Measurements from ENCODE around the gene MICAL1. TPM values are rescaled to one million over a fixed set of nuclear protein-coding genes. Genes with fewer than 3 reads are reported as not detected.

MICAL1 gene
- total RNA-seq, 1 donor, result 44.4 TPM

DNA sequence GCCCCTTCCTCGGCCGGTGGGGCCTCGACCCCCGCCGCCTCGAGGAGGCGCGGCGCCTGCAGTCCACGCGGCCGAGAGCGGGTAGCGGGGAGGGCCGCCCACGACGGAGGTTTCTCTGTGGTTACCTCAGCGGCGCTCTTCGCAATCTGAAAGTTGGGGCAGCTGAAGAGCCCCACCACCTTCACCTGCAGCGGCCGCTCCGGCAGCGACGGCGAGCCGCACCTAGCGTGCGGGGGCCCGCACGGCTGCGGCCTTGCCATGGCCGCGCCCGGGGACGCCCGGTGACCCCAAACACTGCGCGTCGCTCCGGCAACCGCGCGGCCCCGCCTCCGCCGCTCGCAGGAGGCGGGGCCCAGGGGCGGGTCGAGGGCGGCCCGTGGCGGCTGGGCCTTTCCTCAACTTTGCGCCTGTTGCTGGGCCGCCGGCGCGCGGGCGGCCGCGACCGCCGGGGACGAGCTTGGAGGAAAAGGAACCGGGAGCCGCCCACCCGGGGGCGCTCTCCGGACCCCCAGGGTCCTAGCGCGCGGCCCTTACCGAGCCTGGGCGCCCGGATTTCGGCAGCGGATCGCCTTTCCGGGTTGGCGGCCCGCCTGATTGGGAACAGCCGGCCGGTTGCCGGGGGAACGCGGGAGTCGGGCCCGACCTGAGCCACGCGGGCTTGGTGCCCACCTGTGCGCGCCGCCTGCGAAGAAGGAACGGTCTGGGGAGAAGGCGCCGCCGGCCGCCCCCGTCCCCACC is 15.1 kb downstream of the MICAL1 start, which contains the start of the genes PPIL6 and SMPD2:
Gene PPIL6, minus strand, starts transcription at position 298 of the 738 bp plus-strand sequence. Its CDS starts 38 bp downstream, at position 260.
Gene SMPD2, plus strand, starts transcription at position 394 of the 738 bp plus-strand sequence. CDS start 398 bp downstream, outside the sequence.
- Histone ChIP-seq H3K27me3 (ENCODE audit: insufficient read depth, low read length) (no peaks in the 10 kb centered on the region), H3K4me3 (ENCODE audit: low read length) (peak within 1 kb of the TSS; percentile 78), H3K4me1 (ENCODE audit: insufficient read depth, low read length) (peaks cover 24% of the 10 kb centered on the region), H3K9me3 (ENCODE audit: low read depth, low read length) (no peaks in the 10 kb centered on the region)

DNA sequence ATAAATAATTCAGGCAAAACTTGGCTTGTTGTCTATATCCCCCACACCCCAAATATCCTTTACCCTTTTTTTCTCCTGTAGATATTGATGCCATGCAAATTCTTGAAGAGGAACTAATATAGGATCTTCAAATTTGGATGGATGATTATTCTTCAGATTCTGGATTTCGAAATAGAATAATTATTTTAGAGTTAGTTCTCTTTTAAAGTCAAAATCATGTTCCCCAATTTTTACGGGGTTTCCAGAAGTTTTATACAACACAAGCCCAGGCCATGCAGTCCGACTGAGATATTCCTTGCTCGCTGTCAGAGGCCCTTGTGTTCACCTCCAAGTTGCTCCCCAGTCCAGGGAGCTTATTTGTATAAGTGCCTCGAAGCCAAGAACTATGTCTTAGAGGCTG is 19.5 kb downstream of the MICAL1 start:
- H3K4me3 ChIP-seq (ENCODE audit: low read length), result no peak overlapping the region
- peaks cover 10% of the 10 kb centered on the region for H3K4me1 ChIP-seq (ENCODE audit: insufficient read depth, low read length)
- H3K9me3 ChIP-seq (ENCODE audit: low read depth, low read length), result no peaks in the 10 kb centered on the region
- H3K27me3 ChIP-seq (ENCODE audit: insufficient read depth, low read length), result no peaks in the 10 kb centered on the region

DNA sequence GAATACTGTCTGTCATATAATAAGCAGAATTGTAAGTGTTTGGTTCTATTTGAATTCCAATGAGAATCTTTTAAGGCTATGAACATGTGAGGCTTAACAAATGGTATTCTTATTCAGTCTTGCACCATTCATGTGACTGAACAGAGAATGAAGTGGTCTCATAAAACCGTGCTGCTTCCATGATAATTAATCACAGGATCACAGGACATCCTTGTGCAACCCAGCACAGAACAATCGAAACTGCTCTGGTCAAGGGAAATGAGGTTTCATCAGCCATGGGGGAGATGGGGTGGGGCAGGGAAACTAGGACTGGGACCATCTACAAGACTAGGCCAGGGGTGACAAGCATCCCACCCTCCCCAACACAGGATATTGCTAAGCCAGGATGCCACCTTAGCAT is 21.1 kb downstream of the MICAL1 start:
- Histone ChIP-seq H3K27me3 (ENCODE audit: insufficient read depth, low read length) (no peaks in the 10 kb centered on the region), H3K4me3 (ENCODE audit: low read length) (no peak overlapping the region), H3K4me1 (ENCODE audit: insufficient read depth, low read length) (peaks cover under 1% of the 10 kb centered on the region), H3K9me3 (ENCODE audit: low read depth, low read length) (no peaks in the 10 kb centered on the region)

DNA sequence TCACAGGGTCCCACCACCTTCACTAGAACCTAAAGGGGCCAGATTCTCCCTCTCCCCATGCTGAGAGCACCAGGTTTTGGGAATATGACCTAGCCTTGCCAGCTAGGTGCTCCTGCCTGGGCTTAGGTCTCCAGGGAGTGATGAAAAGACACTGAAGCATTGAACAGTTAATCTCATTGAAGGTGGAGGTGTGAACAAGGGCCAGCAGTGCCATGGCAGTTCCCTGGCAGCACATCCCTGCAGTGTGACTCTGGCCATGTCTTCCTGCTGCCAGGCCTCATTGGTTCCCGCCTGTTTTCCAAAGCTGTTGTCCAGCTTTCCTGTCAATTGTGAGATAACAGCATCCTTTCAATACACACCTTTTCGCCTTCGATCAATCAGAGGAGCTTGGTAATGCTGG is 26.1 kb downstream of the MICAL1 start:
- Histone ChIP-seq H3K9me3 (ENCODE audit: low read depth, low read length) (no peaks in the 10 kb centered on the region), H3K4me3 (ENCODE audit: low read length) (no peak overlapping the region), H3K4me1 (ENCODE audit: insufficient read depth, low read length) (no peaks in the 10 kb centered on the region), H3K27me3 (ENCODE audit: insufficient read depth, low read length) (no peaks in the 10 kb centered on the region)

DNA sequence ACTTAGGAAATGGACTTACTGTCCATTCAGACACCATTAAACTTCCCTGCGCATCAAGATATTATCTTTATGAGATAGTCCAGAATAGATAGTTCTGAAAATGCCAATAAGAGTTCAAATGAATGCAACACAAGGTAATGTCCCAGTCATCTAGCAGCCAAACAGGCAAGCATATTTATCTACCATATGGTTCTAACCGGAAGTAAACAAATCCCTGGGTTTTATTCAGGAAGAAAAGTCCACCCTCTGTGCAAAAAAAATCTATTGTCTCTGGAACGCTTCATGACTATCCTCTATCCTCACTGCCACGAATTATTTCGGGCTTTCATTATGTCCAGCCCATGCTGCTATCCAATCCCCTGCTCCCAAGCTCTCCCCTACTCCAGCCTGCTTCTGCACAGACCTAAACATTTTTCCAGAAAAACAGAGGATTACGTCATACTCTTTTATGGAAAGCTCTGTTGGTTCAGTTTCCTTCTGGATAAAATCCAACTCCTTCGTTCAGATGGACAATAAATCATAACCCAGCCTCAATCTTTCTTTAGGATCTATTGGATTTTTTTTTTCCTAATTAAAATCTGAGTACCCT is 26.6 kb downstream of the MICAL1 start:
- H3K4me3 ChIP-seq (ENCODE audit: low read length), result no peak overlapping the region
- no peaks in the 10 kb centered on the region for H3K9me3 ChIP-seq (ENCODE audit: low read depth, low read length)
- no peaks in the 10 kb centered on the region for H3K4me1 ChIP-seq (ENCODE audit: insufficient read depth, low read length)
- no peaks in the 10 kb centered on the region for H3K27me3 ChIP-seq (ENCODE audit: insufficient read depth, low read length)

DNA sequence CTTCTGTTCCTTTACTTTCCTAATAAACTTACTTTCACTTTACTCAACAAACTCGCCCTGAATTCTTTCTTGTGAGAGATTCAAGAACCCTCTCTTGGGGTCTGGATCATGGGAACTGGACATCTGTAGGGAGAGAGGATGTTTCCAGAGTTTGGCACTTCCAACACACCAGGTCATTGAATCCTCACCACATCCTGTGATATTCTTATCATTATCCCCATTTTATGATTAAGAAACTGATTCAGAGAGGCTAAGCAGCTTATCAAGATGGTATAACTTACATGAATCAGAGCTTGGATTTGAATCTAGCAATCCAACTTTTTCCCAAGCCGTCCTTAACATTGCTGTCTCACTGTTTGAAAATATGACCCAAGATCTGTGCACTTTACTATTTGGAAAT is 30.6 kb downstream of the MICAL1 start:
- Histone ChIP-seq H3K4me3 (ENCODE audit: low read length) (no peak overlapping the region), H3K4me1 (ENCODE audit: insufficient read depth, low read length) (no peaks in the 10 kb centered on the region), H3K27me3 (ENCODE audit: insufficient read depth, low read length) (no peaks in the 10 kb centered on the region), H3K9me3 (ENCODE audit: low read depth, low read length) (no peaks in the 10 kb centered on the region)

DNA sequence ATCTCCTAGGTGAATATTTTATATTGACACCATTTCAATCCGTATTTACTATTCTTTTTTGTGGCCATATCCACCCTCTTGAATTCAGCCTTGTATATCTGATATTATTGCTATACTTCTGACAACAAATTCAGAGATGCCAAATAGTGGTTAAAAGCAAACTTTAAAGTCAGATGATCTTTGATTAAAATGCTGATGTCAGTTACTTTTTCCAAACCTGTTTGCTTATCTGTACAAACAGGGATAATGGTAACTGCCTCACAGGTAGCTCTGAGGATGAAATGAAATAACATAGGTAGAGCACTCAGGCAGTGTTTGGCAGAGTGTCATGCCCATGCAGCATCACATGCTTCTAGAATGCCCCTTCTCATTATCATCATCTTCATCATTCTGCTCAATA is 34.4 kb downstream of the MICAL1 start:
- H3K9me3 ChIP-seq (ENCODE audit: low read depth, low read length), result no peaks in the 10 kb centered on the region
- H3K4me3 ChIP-seq (ENCODE audit: low read length), result no peak overlapping the region
- no peaks in the 10 kb centered on the region for H3K27me3 ChIP-seq (ENCODE audit: insufficient read depth, low read length)
- no peaks in the 10 kb centered on the region for H3K4me1 ChIP-seq (ENCODE audit: insufficient read depth, low read length)

DNA sequence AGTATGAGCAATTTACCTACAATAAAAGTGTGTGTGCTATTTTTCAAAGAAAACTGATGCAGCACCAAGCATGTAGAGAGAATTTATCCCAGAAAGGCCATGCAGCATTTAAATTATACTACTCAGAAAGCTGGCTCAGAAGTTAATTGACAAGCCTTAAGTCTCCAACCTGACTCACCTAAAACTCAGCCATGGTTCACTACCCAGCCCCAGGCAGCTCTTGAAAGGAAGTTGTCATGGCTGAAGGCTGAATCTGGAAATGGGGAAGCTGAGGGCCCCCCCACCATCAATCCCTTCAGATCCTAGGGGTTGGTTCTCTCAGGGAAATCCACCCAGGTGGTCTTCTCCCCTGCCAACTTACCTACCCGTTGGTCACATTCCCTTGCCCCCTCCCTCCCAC is 34.8 kb downstream of the MICAL1 start:
- Histone ChIP-seq H3K9me3 (ENCODE audit: low read depth, low read length) (no peaks in the 10 kb centered on the region), H3K4me3 (ENCODE audit: low read length) (no peak overlapping the region), H3K4me1 (ENCODE audit: insufficient read depth, low read length) (no peaks in the 10 kb centered on the region)

DNA sequence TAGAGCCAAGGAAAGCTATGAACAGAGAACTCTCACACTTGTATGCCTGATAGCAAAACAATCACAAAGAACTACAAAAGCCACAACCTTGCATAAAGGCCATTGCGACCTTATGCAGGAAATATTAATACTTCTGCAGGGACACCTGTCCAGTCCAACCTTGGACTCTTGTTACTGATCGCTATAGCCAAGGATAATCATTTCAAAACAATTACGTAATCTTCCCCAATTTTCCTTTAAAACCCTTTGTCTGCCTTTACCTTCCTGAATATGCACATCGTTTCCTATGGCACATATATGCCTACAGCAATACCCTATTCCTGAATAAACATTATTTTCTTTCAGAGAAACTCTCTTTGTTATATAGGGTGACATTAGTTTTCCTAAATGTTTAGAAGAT is 37.9 kb downstream of the MICAL1 start:
- Histone ChIP-seq H3K9me3 (ENCODE audit: low read depth, low read length) (no peaks in the 10 kb centered on the region), H3K4me3 (ENCODE audit: low read length) (no peak overlapping the region), H3K4me1 (ENCODE audit: insufficient read depth, low read length) (no peaks in the 10 kb centered on the region), H3K27me3 (ENCODE audit: insufficient read depth, low read length) (no peaks in the 10 kb centered on the region)

More for the DNA sequence above, 34.8 kb downstream of the MICAL1 start:
- H3K27me3 ChIP-seq (ENCODE audit: insufficient read depth, low read length), result no peaks in the 10 kb centered on the region

DNA sequence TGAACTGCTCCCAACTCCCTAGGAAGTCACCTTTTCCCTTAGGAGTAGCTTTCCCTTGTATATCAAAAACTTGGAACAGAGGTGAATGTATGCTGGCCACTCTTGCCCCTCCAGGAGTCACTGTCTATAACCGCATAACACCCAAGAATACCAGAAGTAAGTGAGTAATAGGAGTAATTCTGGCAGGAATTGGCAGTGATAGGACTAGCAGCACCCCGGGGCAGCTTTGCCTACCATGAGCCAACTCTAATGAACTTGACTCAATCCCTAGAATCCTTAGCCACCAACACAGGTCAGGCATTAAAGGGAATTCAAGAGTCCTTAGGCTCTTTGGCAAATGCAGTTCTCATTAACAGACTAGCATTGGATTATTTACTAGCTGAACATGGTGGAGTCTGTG is 44.5 kb downstream of the MICAL1 start:
- no peaks in the 10 kb centered on the region for H3K9me3 ChIP-seq (ENCODE audit: low read depth, low read length)
- no peaks in the 10 kb centered on the region for H3K4me1 ChIP-seq (ENCODE audit: insufficient read depth, low read length)
- no peak overlapping the region for H3K4me3 ChIP-seq (ENCODE audit: low read length)
- no peaks in the 10 kb centered on the region for H3K27me3 ChIP-seq (ENCODE audit: insufficient read depth, low read length)

DNA sequence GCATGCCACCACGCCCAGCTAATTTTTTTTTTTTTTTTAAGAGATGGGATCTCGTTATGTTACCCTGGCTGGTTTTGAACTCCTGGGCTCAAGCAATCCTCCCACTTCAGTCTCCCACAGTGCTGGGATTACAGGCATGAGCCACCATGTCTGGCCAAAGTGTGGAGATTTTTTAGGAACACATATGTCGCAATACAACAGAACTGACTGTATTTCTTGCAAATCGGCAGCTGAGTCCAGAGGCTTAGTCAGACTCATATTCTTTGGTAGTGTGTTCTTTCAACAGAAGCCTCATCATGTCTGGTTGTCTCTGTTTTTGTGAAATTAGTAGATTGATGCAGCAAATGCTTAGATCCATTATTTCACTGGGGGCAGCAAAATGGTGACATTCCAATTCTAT is 49.4 kb downstream of the MICAL1 start:
- H3K4me3 ChIP-seq (ENCODE audit: low read length), result no peak overlapping the region
- no peaks in the 10 kb centered on the region for H3K9me3 ChIP-seq (ENCODE audit: low read depth, low read length)
- no peaks in the 10 kb centered on the region for H3K4me1 ChIP-seq (ENCODE audit: insufficient read depth, low read length)
- no peaks in the 10 kb centered on the region for H3K27me3 ChIP-seq (ENCODE audit: insufficient read depth, low read length)

DNA sequence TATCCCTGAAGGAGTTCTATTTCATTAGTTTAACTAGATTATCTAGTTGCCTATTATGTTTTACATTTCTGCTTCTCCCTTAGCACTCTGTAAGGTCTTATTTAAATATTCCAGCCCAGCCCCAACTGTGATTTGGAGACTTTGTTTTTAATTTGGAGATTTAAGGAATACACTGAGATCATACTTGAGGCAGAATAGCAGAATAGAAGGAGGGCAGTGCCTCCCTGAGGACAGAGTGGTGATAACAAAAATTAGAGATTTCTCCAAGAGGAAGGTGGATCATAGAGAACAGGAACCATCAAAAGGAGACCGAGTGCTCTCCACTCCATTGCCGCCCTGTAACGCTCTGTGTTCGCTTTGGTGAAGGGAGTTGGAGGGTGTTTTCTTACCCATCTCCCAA is 58.6 kb downstream of the MICAL1 start:
- H3K9me3 ChIP-seq (ENCODE audit: low read depth, low read length), result no peaks in the 10 kb centered on the region
- H3K27me3 ChIP-seq (ENCODE audit: insufficient read depth, low read length), result no peaks in the 10 kb centered on the region
- H3K4me3 ChIP-seq (ENCODE audit: low read length), result no peak overlapping the region
- H3K4me1 ChIP-seq (ENCODE audit: insufficient read depth, low read length), result peaks cover 7% of the 10 kb centered on the region

DNA sequence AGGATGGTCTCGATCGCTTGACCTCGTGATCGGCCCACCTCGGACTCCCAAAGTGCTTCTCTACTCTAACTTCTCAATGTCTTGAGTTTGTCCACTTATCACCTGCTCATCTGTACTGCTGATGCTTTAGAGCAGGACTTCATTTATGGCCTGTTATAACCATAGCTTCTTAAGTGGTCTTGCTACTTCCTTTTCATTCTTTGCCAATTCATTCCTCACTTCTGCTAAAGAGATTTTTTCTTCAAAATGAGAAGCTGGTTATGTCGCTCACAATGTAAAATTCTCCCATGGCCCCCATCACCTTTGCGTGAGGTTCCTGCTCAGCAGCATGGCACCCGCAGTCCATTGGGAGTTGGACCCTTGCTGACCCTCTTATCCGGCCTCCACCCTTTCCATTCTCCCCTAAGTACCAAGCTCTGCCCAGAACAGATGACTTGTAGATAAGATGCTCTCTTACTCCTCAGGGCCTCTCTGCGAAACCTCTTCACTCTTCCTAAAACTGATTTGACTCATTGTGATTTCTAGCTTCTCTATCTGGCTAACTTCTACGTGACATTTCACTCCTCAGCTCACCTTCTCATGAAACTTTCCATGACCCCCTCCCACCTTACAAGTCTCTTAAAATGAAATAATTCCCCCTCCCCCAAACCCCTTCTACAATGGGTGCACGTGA is 59.4 kb downstream of the MICAL1 start:
- H3K27me3 ChIP-seq (ENCODE audit: insufficient read depth, low read length), result no peaks in the 10 kb centered on the region
- peaks cover 11% of the 10 kb centered on the region for H3K4me1 ChIP-seq (ENCODE audit: insufficient read depth, low read length)
- no peaks in the 10 kb centered on the region for H3K9me3 ChIP-seq (ENCODE audit: low read depth, low read length)
- no peak overlapping the region for H3K4me3 ChIP-seq (ENCODE audit: low read length)
